PC-9 (cell line): ENCODE measurements around the gene MTRFR. TPM values are rescaled to one million over a fixed set of nuclear protein-coding genes. Genes with fewer than 3 reads are reported as not detected.
"Not testable (repeated sequence)": the region's sequence is repeated elsewhere in the genome, so short reads cannot be mapped to it uniquely, and the experiment has no call there.

ENCODE experiments used
- BruUV-seq: library from RNA; stranded (reverse); fragments of 400-500 nt; replicated peaks from 2 replicates; lab custom pipeline; 2021; lab: Mats Ljungman, UMichigan
- CTCF ChIA-PET: fragments of 300-600 bp; sonication (Branson Sonifier 250); formaldehyde crosslinking; loops from one replicate; lab custom pipeline; 2022; ENCODE audit warnings: antibody characterized with exemption; lab: Charles Lee
- POLR2A ChIA-PET: fragments of 300-600 bp; sonication (Branson Sonifier 250); formaldehyde crosslinking; loops from one replicate; lab custom pipeline; 2022; ENCODE audit warnings: antibody characterized with exemption; ENCODE audit not compliant: unreplicated experiment; lab: Charles Lee
- DNase-seq, 2 experiments: peaks; one replicate each; pipeline versions ENCODE4 v3.0.0 to v3.0.0-alpha.2; 2015 to 2022; ENCODE audit warnings: mixed read lengths in 1 of 2
- H2AFZ ChIP-seq: fragments of 200-600 bp; sonication (generic); 2 replicates; pipeline ENCODE4 v1.8.1; 2017; ENCODE audit warnings: antibody characterized with exemption
- H3F3A ChIP-seq: fragments of 200-600 bp; sonication (generic); 2 replicates; pipeline ENCODE4 v1.8.1; 2017; ENCODE audit warnings: antibody characterized with exemption, mild to moderate bottlenecking, low read depth; ENCODE audit not compliant: insufficient read depth
- H3K27ac ChIP-seq: fragments of 200-600 bp; sonication (generic); 2 replicates; pipeline ENCODE4 v1.6.1; 2016; ENCODE audit warnings: mixed run types
- H3K27me3 ChIP-seq: fragments of 200-600 bp; sonication (generic); 2 replicates; pipeline ENCODE4 v1.6.1; 2016; ENCODE audit warnings: low read depth, mixed run types; ENCODE audit not compliant: insufficient read depth
- H3K36me3 ChIP-seq: fragments of 200-600 bp; sonication (generic); 2 replicates; pipeline ENCODE4 v1.6.1; 2016; ENCODE audit warnings: low read depth, mixed run types
- H3K4me1 ChIP-seq: fragments of 200-600 bp; sonication (generic); replicated peaks from 2 replicates; pipeline ENCODE4 v1.6.1; 2016; ENCODE audit warnings: mixed run types; ENCODE audit not compliant: insufficient read depth
- H3K4me2 ChIP-seq: fragments of 200-600 bp; sonication (generic); 2 replicates; pipeline ENCODE4 v1.6.1; 2017; ENCODE audit warnings: mixed run types
- H3K4me3 ChIP-seq: fragments of 200-600 bp; sonication (generic); 2 replicates; pipeline ENCODE4 v1.6.1; 2016; ENCODE audit warnings: mixed run types
- H3K79me2 ChIP-seq: fragments of 200-600 bp; sonication (generic); 2 replicates; pipeline ENCODE4 v1.6.1; 2017; ENCODE audit warnings: low read depth, mixed run types
- H3K9me2 ChIP-seq: fragments of 200-600 bp; sonication (generic); 2 replicates; pipeline ENCODE4 v1.8.1; 2017; ENCODE audit warnings: mild to moderate bottlenecking; ENCODE audit not compliant: insufficient read depth
- H3K9me3 ChIP-seq: fragments of 200-600 bp; sonication (generic); 2 replicates; pipeline ENCODE4 v1.8.1; 2016; ENCODE audit warnings: low read depth; ENCODE audit not compliant: insufficient read depth
- H4K20me1 ChIP-seq: fragments of 200-600 bp; sonication (generic); 2 replicates; pipeline ENCODE4 v1.8.1; 2017; ENCODE audit not compliant: insufficient read depth
- CTCF ChIP-seq: fragments of 200-600 bp; sonication (generic); conservative IDR thresholded peaks from 2 replicates; pipeline ENCODE4 v1.6.1; 2017; ENCODE audit warnings: mixed run types, antibody characterized with exemption, mild to moderate bottlenecking, moderate library complexity
- EZH2 ChIP-seq: fragments of 200-600 bp; sonication (generic); IDR thresholded peaks from 2 replicates; pipeline ENCODE4 v1.8.0; 2017; ENCODE audit warnings: antibody characterized with exemption, low read depth
- intact Hi-C: fragments of 100-400 bp; cut with micrococcal nuclease; formaldehyde crosslinking; loops from one replicate; pipeline ENCODE4 v1.10.0; 2022; ENCODE audit not compliant: unreplicated experiment
- total RNA-seq: library from RNA; stranded (reverse); gene quantifications from 2 replicates; pipeline ENCODE4 v1.2.3, GENCODE V29; 2021

MTRFR gene
- total RNA-seq, 1 experiment from 2014 or later: 19.4 TPM

GRCh38 chr12:123200414-123200813 lies 32.8 kb upstream of the MTRFR start:
- CTCF ChIA-PET: no interaction called here

GRCh38 chr12:123206794-123207193 lies 26.4 kb upstream of the MTRFR start:
- H3K79me2 ChIP-seq, CTCF ChIA-PET, DNase-seq, BruUV-seq, H3K9me3 ChIP-seq, H3K9me2 ChIP-seq, H3K27ac ChIP-seq, POLR2A ChIA-PET, H3K4me1 ChIP-seq, H3K27me3 ChIP-seq, intact Hi-C loops, H4K20me1 ChIP-seq, H3F3A ChIP-seq, H3K4me2 ChIP-seq, H3K4me3 ChIP-seq, H2AFZ ChIP-seq: not testable (repeated sequence)
- peaks cover 11% of the 10 kb centered on the region; the same call in 1 of the 2 replicates for H3K36me3 ChIP-seq

More at GRCh38 chr12:123200414-123200813, 32.8 kb upstream of the MTRFR start:
- no TSS peak for BruUV-seq
- Histone ChIP-seq H3K4me2 (no peak overlapping the region), H3K9me2 (no peaks in the 10 kb centered on the region), H3K9me3 (no peaks in the 10 kb centered on the region), H3K36me3 (peaks cover 11% of the 10 kb centered on the region; the same call in 1 of the 2 replicates), H3K27ac (no peak overlapping the region), H3K4me3 (no peak overlapping the region), H3K27me3 (no peaks in the 10 kb centered on the region), H4K20me1 (no peaks in the 10 kb centered on the region), H3F3A (no peaks in the 10 kb centered on the region), H3K79me2 (no peaks in the 10 kb centered on the region), H3K4me1 (no peaks in the 10 kb centered on the region), H2AFZ (no peak overlapping the region)
- no peak for TF ChIP-seq CTCF
- no peak for TF ChIP-seq EZH2
- POLR2A ChIA-PET: no interaction called here
- no peak for DNase-seq
- intact Hi-C loops: no loop called here

- not testable (repeated sequence) for BruUV-seq
Measured at GRCh38 chr12:123207815-123208214, 25.4 kb upstream of the MTRFR start.

GRCh38 chr12:123223241-123223668 lies 10.0 kb upstream of the MTRFR start:
- intact Hi-C loops: no loop called here
- Histone ChIP-seq H3F3A (no peaks in the 10 kb centered on the region), H3K4me3 (no peak overlapping the region), H2AFZ (no peak overlapping the region), H3K4me2 (no peak overlapping the region), H3K36me3 (no peaks in the 10 kb centered on the region; the same call in 1 of the 2 replicates), H3K27ac (no peak overlapping the region), H4K20me1 (no peaks in the 10 kb centered on the region), H3K27me3 (no peaks in the 10 kb centered on the region), H3K9me3 (no peaks in the 10 kb centered on the region), H3K79me2 (no peaks in the 10 kb centered on the region), H3K4me1 (no peaks in the 10 kb centered on the region), H3K9me2 (no peaks in the 10 kb centered on the region)
- CTCF ChIA-PET: no interaction called here
- no peak for DNase-seq
- no TSS peak for BruUV-seq
- no peak for TF ChIP-seq EZH2
- no peak for TF ChIP-seq CTCF
- POLR2A ChIA-PET: no interaction called here

More at GRCh38 chr12:123207815-123208214, 25.4 kb upstream of the MTRFR start:
- DNase-seq, H3K4me1 ChIP-seq, H3K4me2 ChIP-seq, H3K9me3 ChIP-seq, H3F3A ChIP-seq, H3K27ac ChIP-seq, H3K36me3 ChIP-seq, CTCF ChIA-PET, intact Hi-C loops, H4K20me1 ChIP-seq, H3K79me2 ChIP-seq, H3K4me3 ChIP-seq, H3K27me3 ChIP-seq, H3K9me2 ChIP-seq, H2AFZ ChIP-seq, POLR2A ChIA-PET: not testable (repeated sequence)
